Fibroblast of mammary gland (primary cell): ENCODE data around the gene C15orf61.
A peak's percentile ranks its signal among the peaks of the same experiment; 100 is the strongest.

Experiments
- DNase-seq: peaks from one replicate; pipeline ENCODE4 v3.0.0-alpha.2; 2010; ENCODE audit warnings: low read depth
- H3K4me3 ChIP-seq: 2 replicates; pipeline ENCODE4 v1.5.1; 2011; ENCODE audit warnings: low read depth, mild to moderate bottlenecking, low read length, moderate library complexity; ENCODE audit not compliant: control insufficient read depth
- TF ChIP-seq, protein P1 (sequence below): conservative IDR thresholded peaks from 2 replicates; pipeline ENCODE4 v1.5.1; 2011; ENCODE audit warnings: low read depth, low read length, inconsistent platforms; ENCODE audit not compliant: control insufficient read depth, insufficient read depth

C15orf61 gene

DNA sequence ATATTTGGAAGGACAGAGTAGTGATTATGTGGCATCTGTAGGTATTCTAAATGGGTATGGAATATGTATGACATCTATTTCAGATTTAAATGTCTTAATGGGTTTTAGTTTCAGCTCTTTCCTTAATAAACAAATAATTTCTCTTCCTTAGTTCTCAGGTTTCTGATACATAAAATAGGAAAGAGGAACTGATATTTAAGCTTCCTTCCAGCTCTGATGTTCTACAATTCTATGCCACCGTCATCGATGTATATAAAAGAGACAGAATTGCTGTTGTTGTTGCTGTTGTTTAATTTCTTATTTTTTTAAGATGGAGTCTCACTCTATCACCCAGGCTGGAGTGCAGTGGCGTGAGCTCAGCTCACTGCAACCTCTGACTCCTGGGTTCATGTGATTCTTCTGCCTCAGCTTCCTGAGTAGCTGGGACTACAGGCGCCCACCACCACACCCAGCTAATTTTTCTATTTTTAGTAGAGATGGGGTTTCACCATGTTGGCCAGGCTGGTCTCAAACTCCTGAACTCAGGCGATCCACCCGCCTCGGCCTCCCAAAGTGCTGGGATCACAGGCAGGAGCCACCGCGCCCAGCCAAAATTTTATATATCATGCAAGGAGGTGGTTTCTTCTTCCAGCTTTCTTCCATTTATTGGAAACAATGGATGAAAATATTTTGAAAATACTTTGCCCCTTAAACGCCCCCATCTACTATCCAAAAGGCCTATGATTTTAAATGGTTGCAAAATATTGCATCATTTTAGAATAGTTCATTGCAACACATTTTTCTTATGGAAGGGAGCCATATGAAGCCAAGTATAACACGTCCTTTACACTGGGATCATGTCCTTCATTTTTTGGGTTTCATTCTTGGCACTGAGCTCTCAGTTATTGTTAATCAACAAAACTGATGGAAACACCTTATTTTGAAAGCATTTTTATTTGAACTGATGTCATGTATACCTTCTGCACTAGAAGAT lies 13.9 kb upstream of the C15orf61 start:
- no peak overlapping the region for H3K4me3 ChIP-seq
- TF ChIP-seq, protein P1, sequence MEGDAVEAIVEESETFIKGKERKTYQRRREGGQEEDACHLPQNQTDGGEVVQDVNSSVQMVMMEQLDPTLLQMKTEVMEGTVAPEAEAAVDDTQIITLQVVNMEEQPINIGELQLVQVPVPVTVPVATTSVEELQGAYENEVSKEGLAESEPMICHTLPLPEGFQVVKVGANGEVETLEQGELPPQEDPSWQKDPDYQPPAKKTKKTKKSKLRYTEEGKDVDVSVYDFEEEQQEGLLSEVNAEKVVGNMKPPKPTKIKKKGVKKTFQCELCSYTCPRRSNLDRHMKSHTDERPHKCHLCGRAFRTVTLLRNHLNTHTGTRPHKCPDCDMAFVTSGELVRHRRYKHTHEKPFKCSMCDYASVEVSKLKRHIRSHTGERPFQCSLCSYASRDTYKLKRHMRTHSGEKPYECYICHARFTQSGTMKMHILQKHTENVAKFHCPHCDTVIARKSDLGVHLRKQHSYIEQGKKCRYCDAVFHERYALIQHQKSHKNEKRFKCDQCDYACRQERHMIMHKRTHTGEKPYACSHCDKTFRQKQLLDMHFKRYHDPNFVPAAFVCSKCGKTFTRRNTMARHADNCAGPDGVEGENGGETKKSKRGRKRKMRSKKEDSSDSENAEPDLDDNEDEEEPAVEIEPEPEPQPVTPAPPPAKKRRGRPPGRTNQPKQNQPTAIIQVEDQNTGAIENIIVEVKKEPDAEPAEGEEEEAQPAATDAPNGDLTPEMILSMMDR: no peak
- peak; percentile 71 for DNase-seq

DNA sequence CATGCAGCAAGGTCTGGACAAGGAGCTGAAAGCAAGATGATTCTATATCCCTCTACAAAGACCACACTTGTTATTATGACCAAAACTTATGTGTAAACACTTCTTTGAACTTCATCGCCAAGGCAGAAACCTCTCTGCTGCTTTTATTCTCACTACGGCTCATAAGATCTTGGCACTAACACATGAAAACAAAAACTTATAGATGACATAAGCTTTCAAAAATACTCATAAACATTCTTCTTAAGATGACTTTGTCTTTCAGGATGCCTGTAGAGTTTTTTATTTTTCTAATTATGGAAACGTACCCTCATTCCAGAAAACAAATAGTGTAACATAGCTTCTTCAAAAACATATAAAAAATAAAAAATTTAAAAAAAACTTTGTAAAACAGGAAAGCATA lies 12.5 kb upstream of the C15orf61 start:
- DNase-seq: no peak
- no peak overlapping the region for H3K4me3 ChIP-seq
- TF ChIP-seq, protein P1: no peak

DNA sequence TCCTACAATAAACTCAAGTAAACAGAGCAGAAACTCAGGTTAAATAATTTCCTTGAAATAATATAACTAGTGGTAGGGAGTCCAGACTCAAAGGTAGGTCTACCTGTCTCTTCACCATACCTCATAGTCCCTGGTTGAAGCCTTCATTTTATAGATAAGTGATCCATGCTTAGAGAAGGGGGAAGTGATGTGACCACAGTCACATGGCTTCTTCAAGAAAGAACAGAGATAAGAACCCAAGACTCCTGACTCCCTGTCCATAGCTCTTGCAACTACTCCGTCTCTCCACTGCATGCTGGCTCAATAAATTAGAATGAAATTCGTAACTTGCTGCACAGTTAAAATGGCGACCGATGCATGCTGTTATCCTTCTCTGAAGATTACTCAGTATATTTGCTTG lies 11.0 kb upstream of the C15orf61 start:
- no peak overlapping the region for H3K4me3 ChIP-seq
- TF ChIP-seq, protein P1: no peak
- DNase-seq: no peak

DNA sequence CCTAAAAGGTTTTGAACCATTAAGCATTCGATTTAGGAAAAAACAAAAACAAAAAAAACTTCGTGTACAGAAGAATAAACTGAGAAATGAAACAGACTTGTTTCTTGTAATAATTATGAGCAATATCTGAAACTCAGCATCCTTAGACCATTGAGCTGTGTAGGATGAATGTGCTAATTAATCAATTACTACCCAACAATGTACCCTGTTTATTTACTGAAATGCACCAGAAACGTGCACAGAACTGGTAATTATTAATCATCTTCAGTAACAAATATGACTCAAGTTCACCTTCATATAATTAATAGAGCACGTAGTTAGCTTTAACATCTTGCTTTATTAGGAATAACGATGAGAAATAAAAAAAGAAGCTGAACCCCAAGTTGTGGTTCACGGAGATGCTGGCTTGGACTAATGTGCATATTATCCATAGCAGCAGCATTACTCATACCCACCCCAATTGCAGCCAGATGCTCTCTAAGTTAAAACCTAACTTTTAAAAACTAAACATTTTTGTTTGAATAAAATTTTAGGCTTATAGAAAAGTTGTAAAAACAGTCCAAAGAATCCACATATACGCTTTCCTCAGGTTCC lies 10.2 kb upstream of the C15orf61 start:
- TF ChIP-seq, protein P1: no peak
- H3K4me3 ChIP-seq: no peak overlapping the region
- peak; percentile 79 for DNase-seq

DNA sequence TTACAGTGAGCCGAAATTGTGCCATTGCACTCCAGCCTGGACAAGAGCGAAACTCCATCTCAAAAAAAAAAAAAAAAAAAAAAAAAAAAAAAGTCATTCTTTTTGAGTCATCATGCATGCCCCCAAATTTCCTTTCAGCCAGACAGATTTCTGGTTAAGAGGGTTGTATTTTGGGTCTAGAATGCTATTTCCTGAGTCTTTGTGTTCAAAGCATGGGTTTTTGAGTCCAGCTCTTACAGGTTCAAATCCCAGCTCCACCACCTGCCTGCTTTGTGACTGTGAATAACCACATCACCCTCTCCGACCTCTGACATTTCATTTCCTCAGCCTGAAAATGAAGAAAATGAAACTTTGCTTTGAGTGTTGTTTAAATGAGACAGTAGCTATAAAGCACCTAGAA lies 9.3 kb upstream of the C15orf61 start:
- no peak overlapping the region for H3K4me3 ChIP-seq
- TF ChIP-seq, protein P1: no peak
- DNase-seq: no peak

DNA sequence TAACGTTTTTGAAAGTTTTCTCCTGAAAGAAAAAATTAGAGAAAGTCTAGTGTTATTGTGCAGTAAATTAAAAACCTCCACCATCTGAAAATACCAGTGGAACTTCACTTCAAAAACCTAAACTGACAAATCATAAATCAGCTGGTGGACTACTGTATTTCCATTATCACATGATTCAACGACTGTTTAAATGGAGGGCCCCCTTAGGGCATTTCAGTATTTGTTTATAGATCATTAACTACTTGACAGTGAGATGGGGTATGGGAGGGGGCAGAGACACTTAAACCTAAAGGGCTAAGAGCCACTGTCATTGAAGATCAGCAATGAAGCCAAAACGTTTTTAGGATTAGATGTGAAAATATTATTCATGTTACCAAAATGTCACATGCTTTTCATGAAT lies 8.8 kb upstream of the C15orf61 start:
- TF ChIP-seq, protein P1: no peak
- DNase-seq: no peak
- no peak overlapping the region for H3K4me3 ChIP-seq
